ENCODE measurements around the gene MXD3.
"Not testable (repeated sequence)": the region's sequence is repeated elsewhere in the genome, so short reads cannot be mapped to it uniquely, and the experiment has no call there.

The MXD3 gene, protein sequence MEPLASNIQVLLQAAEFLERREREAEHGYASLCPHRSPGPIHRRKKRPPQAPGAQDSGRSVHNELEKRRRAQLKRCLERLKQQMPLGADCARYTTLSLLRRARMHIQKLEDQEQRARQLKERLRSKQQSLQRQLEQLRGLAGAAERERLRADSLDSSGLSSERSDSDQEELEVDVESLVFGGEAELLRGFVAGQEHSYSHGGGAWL

GRCh38 chr5:177311723-177312648, at the start of gene MXD3:
MXD3 (minus strand) TSS chr5:177311898; CDS start chr5:177311830, 68 bp downstream.
- DNase-seq: peak; percentile 83 to 84

DNA sequence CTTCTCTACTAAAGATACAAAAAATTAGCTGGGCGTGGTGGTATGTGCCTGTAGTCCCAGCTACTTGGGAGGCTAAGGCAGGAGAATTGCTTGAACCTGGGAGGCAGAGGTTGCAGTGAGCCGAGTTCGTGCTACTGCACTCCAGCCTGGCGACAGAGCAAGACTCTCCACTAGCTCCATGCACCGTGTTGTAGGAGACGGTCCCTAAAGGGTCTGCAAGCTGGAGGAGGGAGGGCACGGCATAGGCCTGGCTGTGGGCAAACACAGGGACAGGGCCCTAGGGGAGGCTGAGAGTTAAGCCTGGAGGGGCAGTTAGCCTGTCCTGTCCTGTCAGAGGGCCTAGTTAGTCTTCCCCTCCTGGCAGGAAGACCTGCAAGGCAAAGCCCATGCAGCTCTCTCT, 49.0 kb upstream of the MXD3 start:
- not testable (repeated sequence) for DNase-seq

GRCh38 chr5:177359860-177360259, 48.2 kb upstream of the MXD3 start:
- no peak for DNase-seq

GRCh38 chr5:177359451-177359851, 47.8 kb upstream of the MXD3 start:
- no peak for DNase-seq

DNA sequence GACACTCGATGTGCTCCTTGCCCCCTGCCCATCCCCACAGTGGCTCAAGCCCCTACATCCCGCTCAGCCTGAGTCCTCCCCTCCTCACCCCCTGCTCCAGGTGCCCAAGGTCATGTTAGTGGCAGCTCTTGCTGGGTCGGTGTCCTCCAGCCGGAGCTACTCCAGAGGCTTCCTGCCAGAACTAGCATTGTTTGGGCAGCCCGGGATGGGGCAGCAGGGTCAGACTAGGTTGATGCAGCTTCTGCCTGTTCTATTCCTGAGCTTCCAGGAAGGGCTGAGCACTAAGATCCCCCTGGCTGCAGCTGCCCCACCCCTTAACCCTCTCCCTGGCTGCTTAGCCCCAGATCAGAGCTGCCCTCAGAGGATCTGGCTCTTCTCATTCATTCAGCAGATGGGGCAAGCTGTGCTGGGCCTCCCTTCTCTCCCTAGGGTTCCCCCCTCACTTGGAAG, 46.7 kb upstream of the MXD3 start:
- DNase-seq: no peak

DNA sequence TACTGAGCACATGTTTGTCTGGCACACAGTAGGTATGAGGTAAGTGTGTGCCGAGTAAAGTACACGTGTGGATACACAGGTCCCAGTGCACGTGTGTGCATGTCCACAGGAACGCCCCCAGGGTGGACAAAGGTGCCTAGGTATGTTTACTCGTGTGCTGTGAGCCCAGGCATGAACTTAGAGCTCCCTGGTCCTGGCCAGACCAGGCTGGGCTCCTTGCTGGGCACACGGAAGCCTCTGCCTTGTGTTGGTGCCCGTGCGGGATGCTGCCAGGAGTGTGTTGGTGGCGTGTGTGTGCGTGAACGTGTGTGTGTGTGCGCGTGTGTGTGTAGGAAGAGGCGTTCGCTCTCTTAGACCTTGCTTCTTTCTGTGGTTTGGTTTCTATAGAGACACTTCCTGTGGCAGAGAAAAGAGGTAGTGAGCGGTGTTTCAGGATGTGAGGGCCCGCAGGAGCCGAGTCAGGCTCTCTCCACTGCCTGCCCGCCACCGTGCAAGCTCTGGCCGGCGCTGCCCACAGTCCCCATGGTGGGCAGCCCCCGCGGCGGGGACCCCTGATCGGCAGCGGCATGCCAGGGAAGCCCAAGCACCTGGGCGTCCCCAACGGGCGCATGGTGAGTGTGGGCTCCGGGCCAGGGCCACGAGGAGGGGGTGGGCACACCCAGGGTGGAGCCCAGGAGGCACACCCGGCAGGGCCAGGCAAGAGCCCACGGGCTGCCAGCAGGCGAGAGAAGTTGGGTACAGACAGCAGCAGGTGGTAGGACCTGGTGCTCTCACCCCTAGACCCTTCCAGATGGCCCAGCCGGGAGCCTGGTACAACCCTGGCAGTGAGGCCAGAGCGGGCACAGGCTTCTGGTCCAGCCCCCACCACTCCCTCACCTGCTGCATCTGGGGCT, 46.0 kb upstream of the MXD3 start, which contains the start of gene RGS14:
Gene RGS14 (plus strand): TSS at position 466 of the 893 bp plus-strand sequence. CDS start 101 bp downstream, at position 567.
- peak in 1 of 2 donors; percentile 48 for DNase-seq

DNA sequence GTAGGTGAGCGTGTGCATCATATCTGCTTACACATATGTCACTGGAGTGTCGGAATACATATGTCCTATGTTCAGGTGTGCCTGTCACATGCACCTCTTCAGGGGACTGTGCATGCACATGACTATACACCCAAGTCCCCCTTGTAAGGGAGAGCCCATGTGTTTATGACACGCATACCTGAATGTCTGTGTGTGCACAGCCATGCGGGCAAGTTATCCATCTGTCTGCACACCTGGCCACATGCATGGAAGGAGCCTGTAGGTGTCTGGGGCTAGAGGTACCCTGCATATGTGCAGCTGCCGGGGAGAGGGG, 45.4 kb upstream of the MXD3 start:
- no peak for DNase-seq

GRCh38 chr5:177356746-177357145, 45.0 kb upstream of the MXD3 start:
- DNase-seq: no peak

- no peak for DNase-seq
These were observed 44.1 kb upstream of the MXD3 start for GRCh38 chr5:177355868-177356168.

GRCh38 chr5:177355162-177355867, 43.6 kb upstream of the MXD3 start:
- no peak for DNase-seq

GRCh38 chr5:177354711-177355110, 43.0 kb upstream of the MXD3 start:
- DNase-seq: no peak

DNA sequence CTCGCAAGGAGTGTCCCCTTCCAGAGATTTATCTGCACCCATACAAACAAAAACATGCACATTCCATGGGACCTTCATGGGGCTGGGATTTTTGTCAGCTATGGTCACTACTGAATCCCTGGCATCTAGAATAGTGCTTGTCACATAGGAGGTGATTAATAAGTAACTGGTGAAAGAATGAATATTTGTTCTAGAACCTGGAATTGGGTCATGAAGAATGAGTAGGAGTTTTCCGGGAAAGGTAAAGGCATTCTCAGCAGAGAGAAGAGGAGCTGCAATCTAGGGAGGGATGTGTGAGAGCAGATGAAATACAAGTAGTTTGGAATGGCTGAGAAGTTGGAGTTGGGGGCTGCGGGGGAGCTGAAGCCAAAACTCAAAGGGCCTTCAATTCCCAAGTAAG, 42.6 kb upstream of the MXD3 start:
- no peak for DNase-seq

DNA sequence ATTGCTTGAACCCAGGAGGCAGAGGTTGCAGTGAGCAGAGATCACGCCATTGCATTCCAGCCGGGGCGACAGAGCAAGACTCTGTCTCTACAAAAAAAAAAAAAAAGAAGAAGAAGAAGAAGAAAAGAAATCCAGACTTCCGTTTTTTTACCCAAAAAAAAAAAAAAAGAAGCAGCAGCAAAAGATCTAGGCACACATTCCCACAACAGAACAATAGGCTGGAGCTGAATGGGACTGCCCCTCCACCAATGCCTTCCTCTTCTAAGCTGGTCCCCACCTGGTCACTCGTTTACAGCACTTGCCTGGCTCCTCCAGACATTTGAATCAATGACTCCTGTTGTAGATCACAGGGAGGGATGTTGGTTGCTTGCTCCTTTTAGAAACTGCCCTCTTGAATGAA, 41.4 kb upstream of the MXD3 start:
- DNase-seq: no peak

DNA sequence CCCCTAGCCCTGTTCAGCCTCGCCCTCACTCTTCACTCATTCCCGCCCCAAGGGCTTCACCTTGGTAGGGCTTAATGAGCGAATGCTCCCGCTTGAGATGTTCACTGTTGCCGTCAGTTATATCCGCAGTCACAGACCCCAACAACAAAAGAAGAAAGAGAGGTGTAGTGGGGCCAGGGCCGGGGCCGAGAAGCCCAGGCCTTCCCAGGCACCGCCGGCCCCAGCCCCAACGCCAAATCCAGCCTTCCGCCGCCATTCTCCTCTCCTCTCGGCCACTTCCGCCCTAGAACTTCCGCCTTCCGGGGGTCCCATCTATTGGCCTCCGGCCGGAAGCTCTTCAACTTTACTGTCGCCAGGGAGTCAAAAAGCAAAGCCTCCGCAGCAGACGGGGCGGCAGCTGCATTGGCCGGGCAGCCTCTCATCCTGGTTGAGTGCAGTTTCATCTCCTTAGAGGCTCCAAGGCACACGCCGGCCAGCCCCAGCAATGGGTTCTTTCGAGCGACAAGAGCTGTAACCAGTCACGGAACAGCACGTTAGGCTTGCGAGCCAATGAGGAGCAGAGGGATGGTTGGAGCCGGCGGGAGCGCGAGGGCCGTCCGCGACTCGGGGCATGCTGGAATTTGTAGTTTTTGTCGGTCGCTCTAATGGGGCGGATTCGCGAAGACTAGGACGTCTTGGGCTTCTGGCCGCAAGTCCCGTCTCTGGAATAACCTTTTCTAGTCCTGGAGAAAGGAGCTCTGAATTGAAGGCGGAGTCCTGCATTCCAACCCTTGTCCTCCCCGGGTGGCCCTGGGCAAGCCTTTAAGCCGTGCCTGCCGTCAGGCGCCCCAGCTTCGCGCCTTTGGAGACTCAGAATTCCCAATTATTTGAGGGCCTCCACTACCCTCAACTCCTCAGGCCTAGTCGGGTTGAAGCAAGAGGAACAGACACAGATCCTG, 40.0 kb upstream of the MXD3 start, which contains the start of gene LMAN2:
Gene LMAN2 (minus strand): TSS at position 277 of the 938 bp plus-strand sequence. CDS start 21 bp downstream, at position 256.
- DNase-seq: peak; percentile 90 to 94

DNA sequence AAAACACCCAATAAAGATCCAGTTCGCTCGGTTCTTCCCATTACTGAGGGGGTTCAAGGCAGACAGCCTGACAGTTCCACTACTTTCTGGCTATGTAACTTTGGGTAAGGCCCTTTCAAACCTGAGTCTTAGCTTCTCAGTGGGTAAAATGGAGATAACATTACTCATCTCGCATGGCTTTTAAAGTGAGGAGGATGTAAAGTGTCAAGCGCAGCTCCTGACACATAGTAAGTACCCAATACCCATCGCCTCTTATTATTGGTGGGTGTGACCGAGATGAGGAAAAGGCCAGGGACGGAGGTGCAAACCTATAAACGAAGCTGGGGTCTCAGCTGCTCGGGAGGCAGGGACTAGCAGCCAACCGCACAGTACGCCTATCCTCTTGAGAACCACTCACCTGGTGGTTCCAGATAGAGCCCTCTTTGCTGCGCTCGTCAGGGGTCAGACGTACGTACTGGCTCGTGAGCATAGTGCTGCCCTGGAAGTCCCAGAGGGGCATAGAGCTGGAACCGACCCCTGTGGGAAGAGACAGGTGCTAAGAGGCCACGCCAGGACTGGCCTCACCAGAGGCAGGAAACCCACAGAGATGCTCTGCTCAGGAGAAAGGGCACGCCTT, 39.2 kb upstream of the MXD3 start:
- DNase-seq: no peak

- DNase-seq: no peak
These were observed 38.1 kb upstream of the MXD3 start for GRCh38 chr5:177349762-177350161.

DNA sequence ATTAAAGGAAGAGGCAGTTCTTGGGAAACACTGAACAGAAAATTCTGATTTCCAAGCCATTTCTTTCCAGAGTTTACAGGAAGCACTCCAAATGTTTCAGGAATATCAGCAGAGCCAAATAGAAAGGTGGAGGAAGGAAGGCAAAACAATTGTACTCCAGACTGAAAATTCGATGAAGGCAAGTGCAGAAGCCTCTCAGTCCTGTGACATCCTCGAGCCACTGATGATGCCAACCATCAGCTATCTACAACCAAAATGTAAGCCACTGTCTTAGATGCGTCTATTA, 37.6 kb upstream of the MXD3 start:
- DNase-seq: no peak

DNA sequence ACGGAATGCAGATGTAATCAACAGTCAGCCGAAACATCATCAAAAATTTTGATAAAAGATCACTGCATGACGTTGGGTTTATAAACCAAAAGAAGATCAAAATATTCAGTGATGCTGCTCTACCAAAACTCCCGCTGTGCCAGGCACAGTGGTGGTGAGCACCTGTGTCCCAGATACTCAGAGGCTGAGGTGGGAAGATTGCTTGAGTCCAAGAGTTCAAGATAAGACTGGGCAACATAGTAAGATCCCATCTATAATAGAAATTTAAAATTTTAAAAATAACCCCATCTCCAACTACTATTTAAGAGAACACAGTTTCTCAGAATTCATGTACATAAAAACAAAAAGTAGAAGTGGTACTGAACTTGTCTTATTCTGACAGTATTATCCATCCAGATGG, 36.0 kb upstream of the MXD3 start:
- DNase-seq: no peak

DNA sequence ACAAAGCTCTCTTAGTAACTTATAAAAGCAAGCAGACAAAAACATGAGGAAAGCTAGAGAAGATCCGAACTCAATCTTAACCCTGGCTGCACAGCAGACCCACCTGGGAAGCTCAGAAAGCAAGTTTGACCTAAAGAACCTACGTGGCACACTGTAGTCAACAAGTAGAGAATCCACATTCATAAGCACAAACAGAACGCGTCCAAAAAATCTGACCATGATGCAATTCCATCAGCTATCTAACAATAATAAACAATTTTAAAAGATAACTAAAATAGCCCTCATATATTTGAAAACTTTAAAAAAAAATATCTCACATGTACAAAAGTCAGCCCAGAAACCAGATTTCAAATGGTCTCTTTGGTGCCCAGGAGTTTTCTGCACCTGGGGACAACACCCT, 35.1 kb upstream of the MXD3 start:
- DNase-seq: no peak

DNA sequence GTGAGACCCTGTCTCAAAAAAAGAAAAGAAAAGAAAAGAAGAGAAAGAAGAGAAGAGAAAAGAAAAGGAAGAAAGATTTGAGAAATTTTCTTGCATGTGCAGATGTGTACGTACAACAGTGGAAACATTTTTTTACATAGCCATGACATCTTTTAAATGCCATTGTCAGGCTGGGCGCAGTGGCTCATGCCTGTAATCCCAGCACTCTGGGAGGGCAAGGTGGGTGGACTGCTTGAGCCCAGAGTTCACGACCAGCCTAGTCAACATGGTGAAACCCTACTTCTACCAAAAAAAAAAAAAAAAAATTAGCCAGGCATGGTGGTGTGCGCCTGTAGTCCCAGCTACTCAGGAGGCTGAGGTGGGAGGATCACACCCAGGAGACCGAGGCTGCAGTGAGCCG, 33.2 kb upstream of the MXD3 start:
- no peak for DNase-seq

- no peak for DNase-seq
These were observed 32.1 kb upstream of the MXD3 start for GRCh38 chr5:177343777-177344176.
